Ramos (cell line): ENCODE data around the gene EPHA1.

Source experiments
- in situ Hi-C: fragments of 300-500 bp; cut with MboI; formaldehyde crosslinking; loops from one replicate; pipeline ENCODE4 v1.14.3; 2022; ENCODE audit warnings: low sequenced_read_pairs; ENCODE audit not compliant: unreplicated experiment

The EPHA1 gene

DNA sequence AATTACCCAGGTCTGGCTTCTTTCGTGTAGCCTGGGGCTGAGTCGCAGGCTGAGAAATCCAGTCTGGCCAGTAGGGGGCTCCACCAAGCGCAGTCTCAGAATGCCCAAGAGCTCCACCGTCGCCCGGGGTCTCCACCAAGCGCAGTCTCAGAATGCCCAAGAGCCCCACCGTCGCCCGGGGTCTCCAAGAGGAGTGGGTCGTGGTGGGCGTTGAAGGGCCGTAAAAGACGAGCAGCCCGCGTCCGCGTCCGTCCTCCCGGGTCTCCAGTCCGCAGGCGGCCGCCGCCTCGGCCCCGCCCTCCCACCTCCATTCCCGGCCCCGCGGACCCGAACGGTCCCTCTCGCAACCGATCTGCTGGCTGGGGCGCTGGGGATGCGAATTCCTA is 28.4 kb downstream of the EPHA1 start:
- in situ Hi-C loops = no loop called here

DNA sequence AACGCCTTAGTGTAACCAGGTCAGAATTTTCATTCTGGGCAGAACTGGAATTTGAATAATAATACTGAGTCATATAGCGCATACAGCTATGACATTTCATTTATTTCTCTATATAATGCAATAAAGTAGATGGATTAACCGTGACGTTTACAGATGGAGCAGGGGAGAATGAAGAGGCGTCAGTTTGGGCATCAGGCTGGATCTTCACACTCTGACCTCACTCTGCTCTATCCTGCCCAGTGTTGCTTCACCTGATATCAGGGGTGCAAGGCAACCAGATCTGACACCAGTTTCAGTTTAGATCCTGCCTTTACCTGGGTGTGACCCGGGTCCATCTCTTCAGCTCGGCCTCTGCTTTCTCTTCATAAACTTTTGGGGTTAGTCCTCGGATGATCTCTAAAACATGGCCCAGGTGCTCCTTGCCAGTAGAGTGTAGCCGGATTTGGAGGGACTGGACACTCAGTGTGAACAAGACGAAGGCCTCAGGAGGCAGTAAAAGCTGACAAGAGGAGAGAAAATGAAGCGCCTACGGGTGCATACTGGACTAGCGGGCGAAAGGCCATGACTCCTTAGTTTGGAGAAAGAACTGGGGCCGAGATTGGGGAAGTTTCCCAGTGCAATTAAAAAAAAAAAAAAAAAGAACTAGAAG is 28.9 kb downstream of the EPHA1 start:
- in situ Hi-C loops = no loop called here

DNA sequence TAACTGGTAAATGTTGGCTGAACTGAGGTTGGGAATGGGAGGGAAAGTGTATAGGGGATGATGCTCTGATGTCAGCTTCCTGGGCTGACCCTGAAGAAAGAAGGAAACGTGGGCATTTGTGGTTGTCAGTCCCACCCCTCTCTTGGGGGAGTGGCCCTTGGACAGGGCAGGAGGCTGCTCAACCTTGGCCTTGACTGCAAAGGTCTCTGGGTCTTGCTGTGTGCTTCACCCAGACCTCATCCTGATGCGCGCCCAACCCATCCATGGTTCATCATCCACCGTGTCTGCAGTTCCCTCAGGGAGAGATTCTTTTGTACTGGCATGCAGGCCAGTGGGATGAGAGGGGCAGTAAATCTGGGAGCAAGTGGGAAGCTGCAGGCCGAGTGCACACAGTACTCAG is 32.3 kb downstream of the EPHA1 start:
- in situ Hi-C loops = no loop called here

DNA sequence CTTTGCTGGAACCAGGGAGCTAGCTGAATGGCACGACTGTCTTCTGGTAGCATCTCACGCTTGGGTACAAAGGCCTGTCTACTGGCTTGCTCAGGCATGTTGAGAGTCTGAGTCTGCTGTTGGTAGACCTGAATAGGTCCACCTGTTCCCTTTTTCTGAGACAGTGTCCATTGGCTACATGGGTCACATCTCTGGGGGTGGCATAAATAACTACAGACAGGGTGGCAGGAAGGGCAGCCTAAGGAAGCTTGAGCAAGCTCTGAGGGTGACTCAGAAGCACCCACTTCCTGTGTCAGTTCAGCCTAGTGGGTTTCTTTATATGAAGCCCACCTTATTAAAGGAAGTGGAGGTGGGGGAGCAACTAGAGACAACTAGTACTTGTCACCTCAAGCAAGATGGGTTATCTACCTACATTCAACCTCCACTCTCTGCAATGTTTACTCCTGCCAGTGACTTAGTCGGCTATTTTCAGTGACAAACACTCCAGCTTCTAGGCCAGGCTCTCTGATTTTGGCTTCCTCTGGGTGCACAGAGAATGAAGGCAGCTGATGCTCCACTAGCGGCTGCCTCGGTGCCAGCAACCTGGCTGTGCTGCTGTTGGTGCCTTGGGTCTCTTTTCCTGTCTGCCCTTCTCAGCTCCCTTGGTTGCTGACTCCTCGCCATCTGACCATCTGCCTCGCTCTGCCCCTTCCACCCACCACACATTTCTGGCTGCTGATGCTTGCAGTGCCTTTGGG is 33.2 kb downstream of the EPHA1 start:
- in situ Hi-C loops = no loop called here

DNA sequence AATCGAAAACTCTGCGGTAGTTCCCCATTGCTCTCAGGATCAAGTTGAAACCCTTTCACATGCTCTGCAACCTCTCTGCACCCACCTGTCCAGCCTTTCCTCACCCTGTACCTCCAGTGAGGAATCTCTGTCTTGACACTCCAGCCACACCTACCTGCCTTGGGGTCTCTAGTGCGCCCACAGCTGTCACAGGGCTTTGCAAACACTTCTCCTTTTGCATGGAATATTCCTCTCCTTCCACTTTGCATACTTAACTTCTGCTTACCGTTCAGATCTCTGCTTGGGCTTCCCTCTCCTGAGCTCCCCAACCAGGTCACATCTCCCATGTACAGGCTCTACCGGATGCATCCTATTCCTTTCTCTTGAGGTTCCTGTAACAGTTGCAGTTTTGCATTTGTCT is 34.1 kb downstream of the EPHA1 start:
- in situ Hi-C loops = no loop called here

DNA sequence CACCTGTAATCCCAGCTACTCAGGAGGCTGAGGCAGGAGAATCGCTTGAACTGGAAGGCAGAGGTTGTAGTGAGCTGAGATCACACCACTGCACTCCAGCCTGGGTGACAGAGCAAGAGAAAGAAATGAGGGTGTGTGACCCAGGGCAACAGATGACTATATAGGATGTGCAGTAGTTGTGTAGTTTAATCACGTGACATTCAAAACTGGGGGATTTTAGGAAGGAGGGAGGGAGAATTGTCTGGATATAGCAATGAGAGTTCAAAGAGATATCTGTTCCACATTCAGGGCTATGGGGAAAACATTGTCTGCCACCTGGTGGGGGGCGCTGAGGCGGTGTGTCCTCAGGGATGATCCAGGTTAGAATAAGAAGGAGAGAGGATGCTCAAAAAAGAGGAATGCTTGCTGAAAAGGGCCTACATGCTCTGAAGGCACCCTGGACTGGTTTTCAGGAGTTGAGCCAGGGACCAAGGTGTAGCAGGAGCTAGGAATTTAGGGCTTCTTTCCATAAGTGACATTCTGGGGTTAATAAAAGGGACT is 35.3 kb downstream of the EPHA1 start:
- in situ Hi-C loops = no loop called here

DNA sequence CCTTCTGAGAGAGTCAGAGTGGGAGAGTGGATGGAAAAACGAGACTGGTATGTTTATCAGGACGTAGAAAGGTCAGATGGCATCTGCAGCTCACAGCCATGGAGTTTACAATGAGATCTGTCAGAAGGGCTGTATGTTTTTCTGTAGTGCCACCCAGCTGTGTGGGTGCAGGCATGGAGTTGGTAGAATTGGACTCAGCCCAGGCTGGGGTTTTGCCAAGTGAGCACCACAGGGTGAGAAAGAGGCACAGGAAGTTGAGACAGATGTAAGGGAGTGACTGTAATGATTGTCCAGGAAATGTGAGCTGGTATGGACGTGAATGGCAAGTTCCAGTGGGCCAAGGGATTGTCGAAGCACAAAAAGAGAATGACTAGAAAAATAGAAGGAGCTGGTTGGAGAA is 36.6 kb downstream of the EPHA1 start:
- in situ Hi-C loops = no loop called here

DNA sequence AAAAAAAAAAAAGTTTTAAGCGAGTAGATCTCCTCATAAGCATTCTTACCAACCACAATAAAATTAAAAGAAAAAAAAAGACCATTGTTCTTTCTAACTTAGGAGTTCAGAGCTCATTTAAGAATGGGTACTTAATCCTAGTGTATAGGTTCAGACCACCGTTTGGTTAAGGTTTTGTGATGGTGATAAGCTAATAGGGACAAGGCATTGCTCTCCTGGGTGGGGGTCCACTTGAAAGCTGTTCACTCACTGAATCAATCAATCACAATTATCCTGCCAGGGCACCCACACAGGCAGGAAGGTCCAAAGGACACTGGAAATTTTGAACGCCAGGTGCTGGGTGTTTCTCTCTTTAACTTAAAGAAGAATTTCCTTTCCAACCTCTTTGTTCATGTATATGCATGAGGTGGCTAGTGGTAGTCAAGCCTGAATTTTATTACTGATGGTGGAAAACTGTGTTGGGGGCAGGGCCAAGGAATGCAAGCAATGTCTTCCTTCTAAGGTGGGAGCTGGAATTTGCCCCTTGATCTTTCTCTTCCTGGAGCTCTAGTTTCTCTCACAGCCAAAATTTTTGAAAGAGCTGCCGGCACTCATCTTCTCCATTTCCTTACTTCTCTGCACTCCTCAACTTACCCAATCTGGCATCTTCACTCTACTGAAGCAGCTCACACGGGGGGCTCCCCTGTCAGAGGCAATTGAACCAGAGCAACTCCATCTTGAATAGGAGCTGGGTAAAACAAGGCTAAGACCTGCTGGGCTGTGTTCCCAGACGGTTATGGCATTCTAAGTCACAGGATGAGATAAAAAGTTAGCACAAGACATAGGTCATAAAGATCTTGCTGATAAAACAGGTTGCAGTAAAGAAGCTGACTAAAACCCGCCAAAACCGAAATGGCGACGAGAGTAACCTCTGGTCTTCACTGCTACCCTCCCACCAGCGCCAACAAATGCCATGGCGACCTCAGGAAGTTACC is 38.7 kb downstream of the EPHA1 start:
- in situ Hi-C loops = no loop called here

DNA sequence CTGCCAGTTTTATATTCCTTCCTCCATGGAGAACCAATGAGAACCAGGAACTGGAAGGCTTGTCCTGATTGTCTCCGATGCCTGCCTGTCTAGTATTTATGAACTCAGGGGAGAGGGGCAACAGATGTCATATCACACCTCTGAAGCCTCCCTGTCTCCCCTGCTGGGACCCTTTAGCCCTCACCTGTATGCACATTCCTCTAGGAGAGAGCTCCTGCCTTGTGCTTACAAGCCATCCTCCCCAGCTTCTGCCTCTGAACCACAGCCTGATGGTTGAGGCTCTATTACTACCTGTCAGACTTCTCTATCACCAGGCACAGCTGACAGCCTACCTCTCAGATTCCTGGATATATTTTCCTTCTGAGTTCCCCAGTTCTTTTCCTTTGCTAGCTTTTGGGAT is 40.3 kb downstream of the EPHA1 start:
- in situ Hi-C loops = no loop called here

DNA sequence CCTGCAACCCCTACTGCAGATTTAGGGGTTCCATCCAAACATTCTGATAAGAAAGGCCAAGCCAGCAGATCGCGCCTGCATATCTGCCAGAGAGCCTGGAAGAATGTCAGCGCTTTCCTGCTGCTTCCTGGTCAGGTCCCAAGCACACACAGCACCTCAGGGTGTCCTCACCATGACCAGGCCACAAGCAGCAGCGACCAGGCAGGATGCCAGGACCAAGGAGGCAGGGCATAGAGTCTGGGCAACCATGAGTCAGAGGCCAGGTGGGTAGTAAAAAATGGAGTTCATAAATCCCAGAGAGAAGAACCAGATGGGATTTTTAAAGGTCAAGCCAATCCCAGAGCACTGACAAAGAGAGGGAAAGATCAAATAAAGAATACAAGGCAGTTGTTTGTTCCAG is 40.7 kb downstream of the EPHA1 start:
- in situ Hi-C loops = no loop called here

DNA sequence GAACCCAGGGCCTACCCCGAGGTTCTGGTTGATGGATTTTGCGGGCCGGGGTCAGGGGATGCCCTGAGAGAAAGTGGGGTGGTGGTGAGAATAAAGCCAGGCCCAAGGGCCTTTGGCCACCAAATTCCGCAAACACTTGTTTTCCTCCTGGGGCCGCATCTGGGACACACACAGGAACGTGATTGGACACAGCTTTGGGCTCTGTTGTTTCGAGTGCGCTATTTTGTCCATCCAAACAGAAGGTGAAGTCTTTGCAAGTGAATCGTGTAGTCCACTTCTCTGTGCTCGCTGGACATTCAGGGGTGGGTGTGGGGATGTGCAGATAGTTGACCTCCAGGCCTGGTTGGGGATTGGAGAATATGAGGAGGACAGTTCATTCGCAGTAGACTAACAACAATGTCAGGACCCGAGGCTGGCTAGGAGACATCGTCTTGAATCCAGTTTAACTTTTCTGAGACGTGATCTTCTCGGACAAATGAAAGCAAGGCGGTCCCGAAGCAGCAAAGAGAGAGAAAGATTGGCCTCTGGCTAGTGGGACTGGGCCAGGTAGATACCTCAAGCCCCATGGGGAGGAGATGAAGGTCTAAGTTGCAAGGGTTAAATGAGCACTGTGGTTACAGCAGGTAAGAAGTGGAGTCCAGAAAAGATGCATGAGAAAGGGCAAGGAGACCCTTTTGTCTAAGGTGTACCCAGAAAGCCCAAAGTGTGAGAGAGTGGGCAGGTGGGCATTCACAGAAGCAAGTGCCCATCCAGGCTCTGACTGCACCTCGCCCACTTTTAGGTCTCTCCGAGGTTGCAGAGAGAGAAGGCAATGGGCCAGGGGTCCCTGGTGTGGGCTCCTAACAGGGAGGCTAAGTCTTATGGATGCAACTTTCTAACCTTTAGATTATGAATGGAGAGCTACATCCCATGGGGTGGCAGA is 45.4 kb downstream of the EPHA1 start:
- in situ Hi-C loops = no loop called here

DNA sequence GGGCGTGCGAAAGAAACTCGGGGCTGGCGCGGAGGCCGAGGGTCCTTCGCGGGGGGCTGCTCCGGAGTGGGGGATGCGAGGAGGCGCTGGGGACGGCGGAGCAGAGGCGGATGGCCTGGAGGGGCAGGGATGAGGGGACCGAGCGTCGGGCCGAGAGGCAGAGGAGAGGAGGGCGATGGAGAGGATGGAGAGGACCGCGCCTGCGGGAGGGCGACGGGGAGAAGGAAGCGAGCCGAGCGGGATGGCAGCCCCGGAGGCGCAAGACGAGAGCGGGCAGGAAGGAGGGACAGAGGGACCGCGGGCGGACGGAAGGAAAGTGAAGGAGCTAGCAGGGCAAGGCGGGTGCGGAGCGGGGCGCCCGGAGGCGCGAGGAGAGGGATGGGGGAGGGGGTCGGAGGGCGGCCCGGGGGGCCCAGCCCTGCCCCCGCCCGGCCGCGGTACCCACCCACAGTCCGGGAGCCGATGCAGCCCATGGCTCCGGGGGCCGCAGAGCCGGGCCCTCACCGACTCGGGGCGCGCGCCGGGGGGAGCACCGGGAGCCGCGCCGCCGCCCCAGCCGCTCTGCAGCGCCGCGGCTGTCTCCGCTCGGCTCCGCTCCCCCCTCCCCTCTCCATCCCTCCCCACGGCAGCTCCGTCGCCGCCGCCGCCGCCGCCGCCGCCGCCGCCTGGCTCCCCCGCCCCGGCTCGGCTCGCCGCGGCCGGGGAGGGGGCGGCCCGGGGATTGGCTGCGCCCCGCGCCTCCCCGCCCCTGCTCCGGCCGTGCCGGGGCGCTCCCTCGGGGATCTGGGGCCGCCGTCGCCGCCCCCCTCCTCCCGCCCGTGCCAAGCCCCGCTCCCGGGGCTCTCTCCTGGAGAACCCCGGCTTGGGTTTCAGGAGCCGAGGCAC is 46.3 kb downstream of the EPHA1 start, which contains the start of gene FAM131B:
Gene FAM131B (minus strand): TSS at position 583 of the 885 bp plus-strand sequence. CDS start 110 bp downstream, at position 473.
- in situ Hi-C loops = no loop called here

DNA sequence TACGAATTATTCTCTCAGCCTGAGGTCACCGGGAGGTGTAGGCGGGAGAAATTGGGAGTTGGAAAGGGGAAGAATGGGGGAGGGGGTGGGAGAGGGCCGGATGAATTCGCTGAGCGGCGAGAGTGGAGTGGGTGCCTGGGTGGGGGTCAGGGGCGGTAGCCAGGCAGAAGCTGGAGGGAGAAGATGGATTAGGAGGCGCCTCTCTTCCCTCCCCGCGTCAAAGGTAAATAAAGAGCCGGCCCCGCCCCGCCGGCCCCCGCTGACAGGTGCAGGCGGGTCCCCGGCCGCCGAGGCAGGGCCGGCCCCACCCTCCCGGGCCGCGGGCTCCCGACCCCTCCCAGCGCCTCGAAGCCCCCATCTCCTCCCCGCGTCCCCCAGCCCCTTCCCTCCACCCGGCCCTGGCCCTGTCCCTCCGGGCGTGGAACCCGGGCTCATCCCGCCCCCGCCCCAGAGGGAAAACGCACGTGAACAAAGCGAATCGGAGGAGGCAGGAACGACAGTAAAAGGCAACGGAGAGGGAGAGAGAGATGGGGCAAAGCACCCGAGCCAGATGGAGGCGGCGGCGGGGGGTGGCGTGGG is 47.0 kb downstream of the EPHA1 start:
- in situ Hi-C loops = no loop called here

DNA sequence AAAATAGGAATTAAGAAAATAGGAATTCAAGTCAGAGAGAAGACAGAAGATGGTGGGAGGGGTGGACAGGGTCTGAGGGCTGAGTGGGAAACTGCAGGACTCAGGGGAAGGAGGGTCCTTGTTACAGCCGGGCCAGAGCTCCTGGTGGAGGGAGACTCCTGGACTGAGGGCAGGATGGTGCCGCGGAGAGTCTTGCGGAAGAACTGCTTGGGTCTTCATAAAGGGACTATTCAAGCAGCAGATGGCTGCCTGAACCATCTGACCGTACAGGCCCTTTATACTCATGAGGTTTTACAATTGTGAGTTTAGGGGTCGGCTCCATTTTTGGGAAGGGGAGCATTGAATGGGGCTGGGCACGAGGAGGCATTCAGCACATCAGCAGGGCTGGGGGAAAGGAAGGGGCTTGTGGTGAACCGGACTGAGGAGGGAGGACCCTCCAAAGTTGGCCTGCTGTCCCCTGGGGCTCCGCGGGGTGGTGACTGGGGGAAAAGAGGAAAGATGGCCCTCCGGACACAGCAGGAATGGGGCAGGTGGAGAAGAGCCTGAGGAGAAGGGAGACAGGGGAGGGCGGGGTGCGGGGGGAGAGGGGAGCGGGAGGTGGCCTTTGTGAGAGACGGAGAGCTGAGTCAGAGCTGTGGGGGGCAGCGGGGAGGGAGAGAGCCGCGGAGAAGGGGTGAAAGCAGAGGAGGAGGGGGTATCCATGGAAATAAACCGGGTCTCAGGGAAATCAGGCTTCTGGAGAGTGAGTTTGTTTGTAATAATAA is 47.7 kb downstream of the EPHA1 start:
- in situ Hi-C loops = no loop called here

DNA sequence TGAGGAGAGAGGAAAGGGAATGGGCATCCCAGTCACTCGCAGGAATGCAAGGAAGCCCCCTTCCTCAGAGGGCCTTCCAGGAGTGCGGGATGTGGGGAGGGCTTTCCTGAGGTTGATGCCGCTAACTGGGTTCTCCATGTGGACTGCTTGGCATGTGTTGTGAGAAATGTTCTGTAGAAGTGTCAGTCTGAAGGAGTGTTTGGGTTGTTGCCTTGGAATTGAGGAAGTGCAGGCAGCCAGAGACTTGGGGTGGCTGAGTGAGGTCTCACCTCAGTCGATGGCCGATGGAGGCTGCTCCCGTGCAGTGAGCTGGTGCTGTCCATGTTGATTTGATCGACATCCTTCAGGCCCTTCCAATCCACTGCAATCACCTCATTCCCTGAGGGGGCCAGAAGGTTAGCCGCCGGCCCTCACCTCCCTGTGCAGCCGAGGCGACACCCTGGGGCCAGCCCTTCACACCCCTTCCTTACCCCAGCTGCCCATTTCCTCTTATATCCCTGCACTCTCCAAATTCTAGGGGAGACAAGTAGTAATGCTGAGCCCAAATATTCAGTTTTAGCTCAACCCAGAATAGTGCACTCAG is 48.8 kb downstream of the EPHA1 start:
- in situ Hi-C loops = no loop called here

DNA sequence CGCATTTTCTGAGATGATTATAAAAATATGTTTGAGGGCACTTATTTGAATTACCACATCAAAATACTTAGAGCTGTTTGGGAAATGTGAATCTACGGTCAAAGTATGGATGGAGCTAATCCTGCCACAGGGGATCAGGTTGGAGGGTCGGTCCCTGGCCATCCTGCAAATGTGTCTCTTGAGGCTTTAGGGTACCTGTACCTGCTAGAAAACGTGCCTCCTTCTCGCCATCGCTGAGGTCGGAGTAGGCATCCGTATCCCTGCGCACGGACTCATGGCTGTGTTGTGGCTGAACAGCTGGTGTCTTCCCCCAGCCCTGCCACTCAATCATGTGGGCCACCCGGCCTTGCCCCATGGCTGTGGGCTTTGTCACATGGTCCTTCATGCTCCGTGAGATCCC is 50.0 kb downstream of the EPHA1 start:
- in situ Hi-C loops = no loop called here

DNA sequence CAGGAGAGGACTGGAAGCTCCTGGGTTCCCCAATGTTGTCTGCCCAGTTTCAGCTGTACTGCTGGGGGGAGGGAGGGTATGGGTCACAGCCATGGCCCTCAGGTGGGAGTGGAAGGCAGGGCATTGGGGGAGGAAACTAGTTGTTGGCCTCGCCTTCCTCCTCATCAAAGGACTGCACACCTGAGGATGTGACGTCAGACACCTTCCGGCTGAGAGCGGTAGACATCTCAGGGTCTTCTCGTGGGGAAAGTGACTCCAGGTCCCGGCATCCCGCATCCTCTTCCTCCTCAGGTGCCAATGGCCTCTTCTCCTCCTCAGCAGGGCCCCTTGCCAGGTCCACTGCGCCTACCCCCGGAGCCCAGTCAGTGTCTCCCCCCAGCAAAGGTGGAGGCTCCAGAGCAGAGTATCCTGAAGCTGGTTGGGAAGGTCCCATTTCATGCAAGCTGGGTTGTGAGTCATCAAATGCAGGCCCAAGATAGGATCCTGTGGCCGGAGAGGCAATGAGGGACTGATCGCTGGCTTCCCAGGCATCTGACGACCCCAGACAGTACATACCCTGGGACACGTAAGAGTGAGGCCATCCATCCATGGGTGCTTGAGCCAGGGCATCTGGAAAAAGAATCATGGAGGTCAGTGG is 52.1 kb downstream of the EPHA1 start:
- in situ Hi-C loops = no loop called here
